HCT116 (cell line): Measurements from ENCODE around the gene OXT.

ENCODE experiments used
- CTCF ChIP-seq, 3 experiments: fragments of 200-600 bp in 1 of 3; sonication (generic) in 1 of 3; IDR thresholded peaks in 2 of 3; conservative IDR thresholded peaks in 1 of 3; 2 replicates each; pipeline ENCODE4 v1.5.1; 2012 to 2017; ENCODE audit warnings: low read depth in 2 of 3, low read length in 2 of 3, antibody characterized with exemption in 1 of 3, borderline replicate concordance in 1 of 3, control low read depth in 1 of 3, mild to moderate bottlenecking in 1 of 3, mixed read lengths in 1 of 3, mixed run types in 1 of 3, moderate library complexity in 1 of 3; ENCODE audit not compliant: insufficient read depth in 1 of 3
- EZH2phosphoT487 ChIP-seq: fragments of 200-600 bp; IDR thresholded peaks from 2 replicates; pipeline ENCODE4 v1.6.1; 2018; ENCODE audit warnings: antibody characterized with exemption, borderline replicate concordance
- POLR2A ChIP-seq: IDR thresholded peaks from 2 replicates; pipeline ENCODE4 v1.7.0; 2011; ENCODE audit warnings: borderline replicate concordance; ENCODE audit not compliant: insufficient read depth, insufficient read length; ENCODE audit errors: extremely low read depth
- POLR2AphosphoS5 ChIP-seq: IDR thresholded peaks from 2 replicates; pipeline ENCODE4 v1.6.1; 2011; ENCODE audit warnings: mild to moderate bottlenecking, low read depth, low read length, moderate library complexity
- RAD21 ChIP-seq: IDR thresholded peaks from 2 replicates; pipeline ENCODE4 v1.6.1; 2012; ENCODE audit warnings: low read depth, mild to moderate bottlenecking
- SIN3A ChIP-seq: IDR thresholded peaks from 2 replicates; pipeline ENCODE4 v1.6.1; 2012; ENCODE audit warnings: low read depth
- TCF7L2 ChIP-seq: IDR thresholded peaks from 2 replicates; pipeline ENCODE4 v1.7.0; 2011; ENCODE audit warnings: borderline replicate concordance, inconsistent platforms; ENCODE audit not compliant: insufficient read depth, insufficient read length; ENCODE audit errors: extremely low read depth
- ZBTB33 ChIP-seq: IDR thresholded peaks from 2 replicates; pipeline ENCODE4 v1.6.1; 2011; ENCODE audit warnings: mild to moderate bottlenecking, low read length, moderate library complexity; ENCODE audit not compliant: insufficient replicate concordance; ENCODE audit errors: extremely low read depth

GRCh38 chr20:3068986-3069900, 2.2 kb upstream of the OXT start:
- peak; percentile 30 to 50 (median 41); a peak in 5 of 6 replicates for TF ChIP-seq CTCF (IDR thresholded peaks at IDR 0.05 in 2 of 3, conservative IDR thresholded peaks at IDR 0.05 in 1 of 3; ENCODE audit: borderline replicate concordance in 1 of 3, insufficient read depth in 1 of 3, low read depth in 2 of 3, low read length in 2 of 3)
- TF ChIP-seq SIN3A = no peak
- TF ChIP-seq ZBTB33 = no peak
- peak; percentile 48; the same call in 1 of the 2 replicates for TF ChIP-seq RAD21
- TF ChIP-seq TCF7L2 = no peak
- no peak for TF ChIP-seq POLR2A
- TF ChIP-seq POLR2AphosphoS5 = no peak
- no peak for TF ChIP-seq EZH2phosphoT487
